B cell (primary cell): ENCODE data around the gene GSG1L. TPM values are rescaled to one million over a fixed set of nuclear protein-coding genes. Genes with fewer than 3 reads are reported as not detected.

Experiments
- ATAC-seq: fragments of 200-7000 bp; cut with Tn5 transposase; one replicate; pipeline ENCODE4 v1.10.0; 2021; ENCODE audit warnings: low read depth, mild to moderate bottlenecking, moderate number of reproducible peaks, moderate library complexity
- CTCF ChIA-PET: fragments of 350-600 bp; sonication (Branson Sonifier 250); formaldehyde crosslinking; loops from one replicate; lab custom pipeline; 2021; ENCODE audit warnings: antibody characterized with exemption, inconsistent platforms; lab: Charles Lee
- POLR2A ChIA-PET: fragments of 350-600 bp; sonication (Branson Sonifier 250); formaldehyde crosslinking; loops from one replicate; lab custom pipeline; 2021; ENCODE audit warnings: antibody characterized with exemption; lab: Charles Lee
- DNase-seq: peaks from one replicate; pipeline ENCODE4 v3.0.0; 2013
- H2AFZ ChIP-seq: 2 replicates; pipeline ENCODE4 v1.6.1; 2012; ENCODE audit warnings: mild to moderate bottlenecking, low read depth, low read length; ENCODE audit not compliant: insufficient read depth, poor library complexity, severe bottlenecking
- H3K27ac ChIP-seq, 2 donors: 1 replicate in 1 of 2; 2 replicates in 1 of 2; pipeline ENCODE4 v1.5.1; 2012 to 2013; ENCODE audit warnings: low read length in 2 of 2, mild to moderate bottlenecking in 2 of 2, moderate library complexity in 1 of 2
- H3K27me3 ChIP-seq, 4 experiments: fragments of 200-600 bp in 1 of 4; sonication (generic) in 1 of 4; replicated peaks in 1 of 4; 1 replicate in 2 of 4; 2 replicates in 2 of 4; pipeline versions ENCODE4 v1.6.1 to v1.7.0; 2013 to 2016; ENCODE audit warnings: low read length in 3 of 4, mild to moderate bottlenecking in 2 of 4, mixed read lengths in 1 of 4, moderate library complexity in 1 of 4; ENCODE audit not compliant: insufficient read depth in 4 of 4, control insufficient read depth in 3 of 4; ENCODE audit errors: control extremely low read depth in 1 of 4
- H3K36me3 ChIP-seq, 2 experiments: replicated peaks in 1 of 2; 1 replicate in 1 of 2; 2 replicates in 1 of 2; pipeline versions ENCODE4 v1.6.1 to v1.7.1; 2013; ENCODE audit warnings: low read length in 1 of 2; ENCODE audit not compliant: insufficient read depth in 2 of 2, control insufficient read depth in 1 of 2; ENCODE audit errors: control extremely low read depth in 1 of 2, extremely low read depth in 1 of 2
- H3K4me1 ChIP-seq, 2 donors: fragments of 200-600 bp in 1 of 2; sonication (generic) in 1 of 2; 1 replicate in 1 of 2; 2 replicates in 1 of 2; pipeline versions ENCODE4 v1.5.1 to v1.6.1; 2013 to 2017; ENCODE audit warnings: low read length in 2 of 2; ENCODE audit not compliant: control insufficient read depth in 2 of 2, insufficient read depth in 2 of 2
- H3K4me2 ChIP-seq: replicated peaks from 2 replicates; pipeline ENCODE3; 2012; ENCODE audit warnings: mild to moderate bottlenecking, low read depth, low read length; ENCODE audit not compliant: poor library complexity, severe bottlenecking
- H3K4me3 ChIP-seq, 5 experiments: fragments of 200-600 bp in 1 of 5; sonication (generic) in 1 of 5; 1 replicate in 3 of 5; 2 replicates in 2 of 5; pipeline versions ENCODE4 v1.5.1 to v1.7.0; 2011 to 2016; ENCODE audit warnings: low read length in 4 of 5, mild to moderate bottlenecking in 4 of 5, low read depth in 2 of 5, control low read depth in 1 of 5, moderate library complexity in 1 of 5; ENCODE audit not compliant: insufficient read depth in 1 of 5; ENCODE audit errors: control extremely low read depth in 1 of 5, extremely low read depth in 1 of 5
- H3K79me2 ChIP-seq: fragments of 200-600 bp; sonication (generic); one replicate; pipeline ENCODE4 v1.6.0; 2016; ENCODE audit warnings: low read length; ENCODE audit not compliant: control insufficient read depth, insufficient read depth
- H3K9ac ChIP-seq: fragments of 200-600 bp; sonication (generic); 2 replicates; pipeline ENCODE4 v1.6.1; 2017; ENCODE audit warnings: mild to moderate bottlenecking, low read length, moderate library complexity
- H3K9me3 ChIP-seq, 3 donors: one replicate each; pipeline versions ENCODE4 v1.6.1 to v1.7.1; 2013; ENCODE audit warnings: low read length in 2 of 3; ENCODE audit not compliant: control insufficient read depth in 2 of 3, insufficient read depth in 1 of 3; ENCODE audit errors: control extremely low read depth in 1 of 3
- H4K20me1 ChIP-seq: 2 replicates; pipeline ENCODE4 v1.6.0; 2012; ENCODE audit warnings: mild to moderate bottlenecking, low read length; ENCODE audit not compliant: insufficient read depth, control insufficient read depth, poor library complexity, severe bottlenecking
- H3K27ac Mint-ChIP-seq: one replicate; pipeline ENCODE4 v1.8.0; 2021; ENCODE audit warnings: mixed read lengths
- H3K27me3 Mint-ChIP-seq: one replicate; pipeline ENCODE4 v1.8.0; 2021; ENCODE audit warnings: mixed read lengths
- H3K4me1 Mint-ChIP-seq: one replicate; pipeline ENCODE4 v1.8.0; 2021; ENCODE audit warnings: mixed read lengths
- H3K4me3 Mint-ChIP-seq: one replicate; pipeline ENCODE4 v1.8.0; 2021; ENCODE audit warnings: mixed read lengths
- H3K9me3 Mint-ChIP-seq: one replicate; pipeline ENCODE4 v1.8.0; 2022; ENCODE audit warnings: mixed read lengths; ENCODE audit not compliant: insufficient read depth
- EZH2 ChIP-seq: IDR thresholded peaks from 2 replicates; pipeline ENCODE4 v1.6.1; 2012; ENCODE audit warnings: borderline replicate concordance, low read depth, mild to moderate bottlenecking, moderate library complexity, low read length; ENCODE audit not compliant: insufficient read depth, poor library complexity, severe bottlenecking
- WGBS: methylation state at CpG from one replicate; pipeline ENCODE4 v1.1.5; 2013; ENCODE audit warnings: missing lambda C conversion rate; ENCODE audit not compliant: insufficient coverage; 5-methylcytosine and 5-hydroxymethylcytosine counted together
- intact Hi-C: fragments of 100-400 bp; cut with micrococcal nuclease; formaldehyde crosslinking; loops from one replicate; pipeline ENCODE4 v1.10.0; 2022
- polyA plus RNA-seq: library from polyadenylated mRNA; depleted of rRNA; stranded (reverse); fragments of >200 nt; gene quantifications from 2 replicates; pipeline ENCODE4 v1.2.3, GENCODE V29; 2012
- total RNA-seq, 2 donors: library from RNA; stranded (reverse); fragments of 120-200 nt in 1 of 2; gene quantifications; 1 replicate in 1 of 2; 2 replicates in 1 of 2; pipeline versions ENCODE4 v1.2.3 to v1.2.4, GENCODE V29; 2013 to 2022
- TF ChIP-seq, protein P1 (sequence below): fragments of 200-600 bp; IDR thresholded peaks from one replicate; pipeline ENCODE4 v1.8.0; 2022; ENCODE audit warnings: antibody characterized with exemption, mild to moderate bottlenecking

Gene GSG1L
- total and polyA plus RNA-seq, 2 donors (not counting 1 experiment from before 2014, with no cell fraction given): 0.01 TPM; not detected in 1

DNA sequence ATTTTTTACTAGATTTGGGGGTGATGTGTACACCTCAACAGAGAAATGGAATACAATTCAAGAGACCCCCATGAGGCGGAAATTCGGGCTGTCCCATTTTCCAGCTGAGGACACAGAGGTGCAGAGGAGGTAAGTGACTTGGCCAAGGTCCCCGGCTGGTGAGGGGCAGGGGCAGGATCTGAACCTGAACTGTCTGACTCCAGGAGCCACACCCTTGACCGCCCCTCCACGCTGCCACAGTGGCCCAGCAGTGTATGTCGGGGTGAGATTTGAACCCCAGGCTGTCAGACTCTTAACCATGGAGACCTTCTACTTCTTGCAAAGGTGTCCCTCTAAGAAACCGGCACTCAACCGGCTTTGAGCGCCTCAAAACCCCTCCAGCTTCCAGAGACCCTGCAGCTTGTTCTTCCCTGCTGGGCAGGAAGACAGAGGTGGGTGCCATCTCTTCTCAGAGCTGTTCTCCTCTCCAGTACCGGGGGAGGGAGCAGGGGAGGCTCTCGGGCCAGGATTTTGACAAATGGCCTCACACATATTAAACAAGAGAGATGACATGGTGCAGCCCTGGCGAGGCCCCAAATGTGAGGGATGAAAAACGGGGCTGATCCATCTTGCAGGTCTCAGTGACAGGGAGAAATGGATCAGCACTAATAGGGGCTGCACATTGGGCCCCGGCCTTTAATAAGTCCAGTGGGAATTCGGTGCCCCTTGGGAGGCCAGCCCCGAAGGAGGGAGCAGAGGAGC, 222.3 kb downstream of the GSG1L start:
- Histone ChIP-seq H3K27me3 (peaks cover 0 to 17% (median 2%) of the 10 kb centered on the region in 4 experiments), H2AFZ (no peak overlapping the region), H3K9me3 (peaks cover 1 to 10% (median 4%) of the 10 kb centered on the region in 3 donors), H3K27ac (no peak overlapping the region), H3K4me2 (no peak overlapping the region), H3K4me3 (no peak overlapping the region), H3K9ac (no peak overlapping the region), H4K20me1 (no peaks in the 10 kb centered on the region), H3K36me3 (no peaks in the 10 kb centered on the region), H3K4me1 (no peaks in the 10 kb centered on the region), H3K79me2 (no peaks in the 10 kb centered on the region)
- Mint-ChIP-seq H3K27me3 (peaks cover 37% of the 10 kb centered on the region), H3K9me3 (peaks cover 9% of the 10 kb centered on the region), H3K27ac (no peak overlapping the region), H3K4me1 (no peaks in the 10 kb centered on the region), H3K4me3 (no peak overlapping the region)
- intact Hi-C loops: no loop called here
- ATAC-seq (no peak), DNase-seq (no peak)
- WGBS: 81% methylated on average over 10 of the region's 16 CpGs
- TF ChIP-seq, protein P1, sequence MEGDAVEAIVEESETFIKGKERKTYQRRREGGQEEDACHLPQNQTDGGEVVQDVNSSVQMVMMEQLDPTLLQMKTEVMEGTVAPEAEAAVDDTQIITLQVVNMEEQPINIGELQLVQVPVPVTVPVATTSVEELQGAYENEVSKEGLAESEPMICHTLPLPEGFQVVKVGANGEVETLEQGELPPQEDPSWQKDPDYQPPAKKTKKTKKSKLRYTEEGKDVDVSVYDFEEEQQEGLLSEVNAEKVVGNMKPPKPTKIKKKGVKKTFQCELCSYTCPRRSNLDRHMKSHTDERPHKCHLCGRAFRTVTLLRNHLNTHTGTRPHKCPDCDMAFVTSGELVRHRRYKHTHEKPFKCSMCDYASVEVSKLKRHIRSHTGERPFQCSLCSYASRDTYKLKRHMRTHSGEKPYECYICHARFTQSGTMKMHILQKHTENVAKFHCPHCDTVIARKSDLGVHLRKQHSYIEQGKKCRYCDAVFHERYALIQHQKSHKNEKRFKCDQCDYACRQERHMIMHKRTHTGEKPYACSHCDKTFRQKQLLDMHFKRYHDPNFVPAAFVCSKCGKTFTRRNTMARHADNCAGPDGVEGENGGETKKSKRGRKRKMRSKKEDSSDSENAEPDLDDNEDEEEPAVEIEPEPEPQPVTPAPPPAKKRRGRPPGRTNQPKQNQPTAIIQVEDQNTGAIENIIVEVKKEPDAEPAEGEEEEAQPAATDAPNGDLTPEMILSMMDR: no peak
- no peak for TF ChIP-seq EZH2
- ChIA-PET POLR2A (no interaction called here), CTCF (no interaction called here)

DNA sequence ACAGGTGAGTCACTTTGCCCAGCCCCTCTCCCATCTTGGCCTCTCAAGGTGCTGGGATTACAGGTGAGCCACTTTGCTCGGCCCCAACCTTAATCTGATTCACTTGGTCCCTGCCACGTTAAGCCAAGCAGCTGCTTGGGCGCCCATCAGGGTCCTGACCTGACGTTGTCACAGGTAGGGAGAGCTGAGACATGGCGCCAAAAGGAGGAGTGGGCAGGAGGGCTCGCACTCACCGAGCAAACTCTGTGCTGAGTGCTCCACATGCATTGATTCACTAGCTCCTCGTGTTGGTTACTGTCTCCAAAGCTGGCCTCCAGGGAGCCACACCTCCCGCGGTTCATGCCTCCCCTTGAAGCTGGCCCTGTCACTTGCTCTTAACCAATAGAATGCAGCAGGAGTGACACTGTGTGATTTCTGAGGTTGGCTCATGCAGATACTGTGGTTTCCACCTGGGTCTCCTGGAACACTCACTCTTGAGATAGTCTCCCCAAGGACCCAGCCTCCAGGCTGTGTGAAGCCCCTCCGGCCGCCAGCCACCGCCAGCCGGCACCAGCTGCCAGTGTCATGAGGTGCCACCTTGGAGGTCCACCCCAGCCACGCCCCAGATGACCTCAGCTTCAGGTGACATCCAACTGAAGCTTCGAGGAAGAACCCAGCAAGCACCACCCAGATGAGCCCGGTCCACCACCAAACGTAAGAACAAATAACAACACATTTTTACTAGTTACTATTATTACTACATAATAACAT, 223.0 kb downstream of the GSG1L start:
- Histone ChIP-seq H4K20me1 (no peaks in the 10 kb centered on the region), H3K4me3 (no peak overlapping the region), H2AFZ (no peak overlapping the region), H3K36me3 (no peaks in the 10 kb centered on the region), H3K27ac (no peak overlapping the region), H3K9me3 (peaks cover 0 to 10% (median 4%) of the 10 kb centered on the region in 3 donors), H3K4me2 (no peak overlapping the region), H3K79me2 (no peaks in the 10 kb centered on the region), H3K27me3 (peaks cover 0 to 17% (median 2%) of the 10 kb centered on the region in 4 experiments), H3K9ac (no peak overlapping the region), H3K4me1 (no peaks in the 10 kb centered on the region)
- no peaks in the 10 kb centered on the region for H3K4me1 Mint-ChIP-seq
- intact Hi-C loops: no loop called here
- no peak overlapping the region for H3K27ac Mint-ChIP-seq
- CTCF ChIA-PET: no interaction called here
- POLR2A ChIA-PET: no interaction called here
- TF ChIP-seq, protein P1: no peak
- H3K9me3 Mint-ChIP-seq: peaks cover 6% of the 10 kb centered on the region
- ATAC-seq (no peak), DNase-seq (no peak)
- 72% methylated on average over 15 of the region's 18 CpGs for WGBS
- H3K27me3 Mint-ChIP-seq: peaks cover 34% of the 10 kb centered on the region
- H3K4me3 Mint-ChIP-seq: no peak overlapping the region
